H1 (cell line): ENCODE data around the gene GOLIM4. TPM values are rescaled to one million over a fixed set of nuclear protein-coding genes. Genes with fewer than 3 reads are reported as not detected.

Experiments
- CTCF ChIA-PET: fragments of 300-600 bp; sonication (Branson Sonifier 250); formaldehyde crosslinking; loops from one replicate; lab custom pipeline; 2021; ENCODE audit not compliant: partially characterized antibody; lab: Charles Lee
- POLR2A ChIA-PET: fragments of 300-600 bp; sonication (Branson Sonifier 250); formaldehyde crosslinking; loops from one replicate; lab custom pipeline; 2021; ENCODE audit warnings: inconsistent platforms; ENCODE audit not compliant: partially characterized antibody; lab: Charles Lee
- DNase-seq, 2 experiments: peaks; one replicate each; pipeline versions ENCODE4 v3.0.0 to v3.0.0-alpha.2; 2010 to 2022; ENCODE audit warnings: low spot score in 2 of 2, low read depth in 1 of 2, mixed read lengths in 1 of 2
- FAIRE-seq: peaks from 2 replicates; lab custom pipeline; 2011; peaks lifted over from hg19 to GRCh38; lab: Jason Lieb, UNC
- H2AFZ ChIP-seq: 2 replicates; pipeline ENCODE4 v1.8.1; 2012; ENCODE audit warnings: low read length, inconsistent platforms
- H2AK5ac ChIP-seq: 2 replicates; pipeline ENCODE4 v1.6.1; 2013; ENCODE audit warnings: low read depth, low read length
- H2BK120ac ChIP-seq: replicated peaks from 2 replicates; pipeline ENCODE3; 2013; ENCODE audit warnings: low read depth, low read length, inconsistent platforms
- H2BK12ac ChIP-seq: 2 replicates; pipeline ENCODE4 v1.6.1; 2013; ENCODE audit warnings: low read depth, low read length
- H2BK15ac ChIP-seq: 2 replicates; pipeline ENCODE4 v1.6.1; 2013; ENCODE audit warnings: low read length
- H2BK20ac ChIP-seq: 2 replicates; pipeline ENCODE4 v1.6.1; 2013; ENCODE audit warnings: low read length
- H2BK5ac ChIP-seq: 2 replicates; pipeline ENCODE4 v1.6.1; 2013; ENCODE audit warnings: low read depth, low read length
- H3K14ac ChIP-seq: 2 replicates; pipeline ENCODE4 v1.6.1; 2013; ENCODE audit warnings: inconsistent platforms; ENCODE audit not compliant: insufficient read length
- H3K18ac ChIP-seq: 2 replicates; pipeline ENCODE4 v1.6.1; 2013; ENCODE audit warnings: low read length; ENCODE audit errors: extremely low read depth
- H3K23ac ChIP-seq: 2 replicates; pipeline ENCODE4 v1.6.1; 2013; ENCODE audit warnings: inconsistent platforms; ENCODE audit not compliant: insufficient read length
- H3K23me2 ChIP-seq: 2 replicates; pipeline ENCODE4 v1.6.1; 2013; ENCODE audit warnings: low read depth, low read length
- H3K27ac ChIP-seq: 2 replicates; pipeline ENCODE4 v1.6.1; 2011; ENCODE audit warnings: low read depth, low read length, inconsistent platforms
- H3K27me3 ChIP-seq, 4 experiments: replicated peaks in 1 of 4; 1 replicate in 1 of 4; 2 replicates in 3 of 4; pipeline versions ENCODE4 v1.6.1 to v1.8.1; 2011 to 2013; ENCODE audit warnings: low read length in 3 of 4, mild to moderate bottlenecking in 3 of 4, inconsistent platforms in 2 of 4, mixed read lengths in 2 of 4, moderate library complexity in 1 of 4; ENCODE audit not compliant: control insufficient read depth in 3 of 4, insufficient read depth in 3 of 4; ENCODE audit errors: extremely low read depth in 1 of 4
- H3K36me3 ChIP-seq, 4 experiments: 2 replicates each; pipeline versions ENCODE4 v1.6.1 to v1.8.1; 2011 to 2013; ENCODE audit warnings: mild to moderate bottlenecking in 4 of 4, low read length in 3 of 4, moderate library complexity in 2 of 4, control low read depth in 1 of 4, inconsistent platforms in 1 of 4; ENCODE audit not compliant: insufficient read depth in 4 of 4, control insufficient read depth in 2 of 4
- H3K4ac ChIP-seq: replicated peaks from 2 replicates; pipeline ENCODE3; 2013; ENCODE audit warnings: low read length, low read depth, mixed read lengths, inconsistent platforms; ENCODE audit not compliant: insufficient read length
- H3K4me1 ChIP-seq, 4 experiments: replicated peaks in 1 of 4; 1 replicate in 1 of 4; 2 replicates in 3 of 4; pipeline versions ENCODE4 v1.6.1 to v1.8.1; 2011 to 2013; ENCODE audit warnings: low read length in 3 of 4, inconsistent platforms in 2 of 4, mixed read lengths in 1 of 4; ENCODE audit not compliant: insufficient read depth in 4 of 4, control insufficient read depth in 3 of 4
- H3K4me2 ChIP-seq, 2 experiments: 2 replicates each; pipeline versions ENCODE4 v1.6.1 to v1.8.1; 2011 to 2013; ENCODE audit warnings: low read depth in 2 of 2, low read length in 2 of 2, control low read depth in 1 of 2, inconsistent platforms in 1 of 2, mild to moderate bottlenecking in 1 of 2; ENCODE audit not compliant: insufficient read depth in 1 of 2
- H3K4me3 ChIP-seq, 4 experiments: fragments of 200-600, 300-600 bp in 1 of 4; sonication (generic), shearing (Covaris generic), sonication (Bioruptor Twin) in 1 of 4; 2 replicates each; pipeline versions ENCODE4 v1.5.1 to v1.8.1; 2011 to 2016; ENCODE audit warnings: low read length in 4 of 4, low read depth in 3 of 4, control low read depth in 2 of 4, inconsistent platforms in 2 of 4, mild to moderate bottlenecking in 2 of 4, mixed read lengths in 1 of 4, moderate library complexity in 1 of 4; ENCODE audit not compliant: insufficient read depth in 2 of 4; ENCODE audit errors: extremely low read depth in 1 of 4
- H3K56ac ChIP-seq: replicated peaks from 2 replicates; pipeline ENCODE3; 2013; ENCODE audit warnings: low read depth, mild to moderate bottlenecking, mixed read lengths, low read length, inconsistent platforms; ENCODE audit not compliant: insufficient read length
- H3K79me1 ChIP-seq: 2 replicates; pipeline ENCODE4 v1.6.1; 2013; ENCODE audit warnings: low read depth, low read length, control low read depth
- H3K79me2 ChIP-seq, 2 experiments: 2 replicates each; pipeline versions ENCODE4 v1.6.1 to v1.8.1; 2012 to 2013; ENCODE audit warnings: low read length in 2 of 2, mild to moderate bottlenecking in 2 of 2, inconsistent platforms in 1 of 2; ENCODE audit not compliant: insufficient read depth in 2 of 2, control insufficient read depth in 1 of 2
- H3K9ac ChIP-seq, 4 experiments: replicated peaks in 1 of 4; 1 replicate in 1 of 4; 2 replicates in 3 of 4; pipeline versions ENCODE4 v1.6.1 to v1.8.1; 2011 to 2013; ENCODE audit warnings: low read depth in 3 of 4, low read length in 3 of 4, control low read depth in 2 of 4, mild to moderate bottlenecking in 2 of 4, moderate library complexity in 2 of 4, inconsistent platforms in 1 of 4; ENCODE audit errors: extremely low read depth in 1 of 4
- H3K9me3 ChIP-seq, 2 experiments: 2 replicates each; pipeline versions ENCODE4 v1.6.1 to v1.8.1; 2012 to 2013; ENCODE audit warnings: mild to moderate bottlenecking in 2 of 2, moderate library complexity in 2 of 2, control low read depth in 1 of 2, inconsistent platforms in 1 of 2, low read depth in 1 of 2, low read length in 1 of 2, mixed read lengths in 1 of 2; ENCODE audit not compliant: insufficient read depth in 2 of 2
- H4K20me1 ChIP-seq, 2 experiments: replicated peaks in 1 of 2; 2 replicates each; pipeline versions ENCODE3 to v1.8.1; 2011 to 2013; ENCODE audit warnings: inconsistent platforms in 2 of 2, low read length in 2 of 2, mild to moderate bottlenecking in 1 of 2; ENCODE audit not compliant: insufficient read depth in 2 of 2, control insufficient read depth in 1 of 2
- H4K5ac ChIP-seq: 2 replicates; pipeline ENCODE4 v1.6.1; 2013; ENCODE audit warnings: low read length, low read depth, mixed read lengths, inconsistent platforms; ENCODE audit not compliant: insufficient read length
- H4K8ac ChIP-seq: 2 replicates; pipeline ENCODE4 v1.8.0; 2013; ENCODE audit warnings: mild to moderate bottlenecking, moderate library complexity, low read length, inconsistent platforms; ENCODE audit not compliant: insufficient read depth; ENCODE audit errors: extremely low read depth
- H4K91ac ChIP-seq: replicated peaks from 2 replicates; pipeline ENCODE3; 2013; ENCODE audit warnings: low read length, mixed read lengths, inconsistent platforms; ENCODE audit not compliant: insufficient read length
- ASH2L ChIP-seq: fragments of 200-600, 300-600 bp; sonication (generic); IDR thresholded peaks from one replicate; pipeline ENCODE4 v1.7.1; 2017; ENCODE audit warnings: low read length
- BCL11A ChIP-seq, 2 experiments: IDR thresholded peaks; one replicate each; pipeline ENCODE4 v1.6.1; 2011; ENCODE audit warnings: low read depth in 2 of 2, low read length in 2 of 2, mild to moderate bottlenecking in 2 of 2
- BRCA1 ChIP-seq: IDR thresholded peaks from 2 replicates; pipeline ENCODE4 v1.6.1; 2012; ENCODE audit warnings: low read depth, low read length, improper control_type of control experiment
- GABPA ChIP-seq: IDR thresholded peaks from 2 replicates; pipeline ENCODE4 v1.6.1; 2011; ENCODE audit warnings: mild to moderate bottlenecking, low read length, moderate library complexity, borderline replicate concordance; ENCODE audit not compliant: insufficient read depth
- GTF2F1 ChIP-seq: IDR thresholded peaks from 2 replicates; pipeline ENCODE4 v1.6.1; 2012; ENCODE audit warnings: low read depth, low read length, improper control_type of control experiment, borderline replicate concordance
- JUN ChIP-seq: IDR thresholded peaks from 2 replicates; pipeline ENCODE4 v1.6.1; 2011; ENCODE audit warnings: low read depth, mild to moderate bottlenecking, improper control_type of control experiment, low read length
- JUND ChIP-seq: IDR thresholded peaks from 2 replicates; pipeline ENCODE4 v1.6.1; 2011; ENCODE audit warnings: mild to moderate bottlenecking, improper control_type of control experiment, low read length
- POLR2AphosphoS5 ChIP-seq: IDR thresholded peaks from 2 replicates; pipeline ENCODE4 v1.6.1; 2011; ENCODE audit warnings: low read depth, low read length
- POU5F1 ChIP-seq: IDR thresholded peaks from 2 replicates; pipeline ENCODE4 v1.6.1; 2011; ENCODE audit warnings: low read depth, mild to moderate bottlenecking, low read length, moderate library complexity
- RBBP5 ChIP-seq: IDR thresholded peaks from 2 replicates; pipeline ENCODE4 v1.7.1; 2012; ENCODE audit warnings: low read depth, mild to moderate bottlenecking, inconsistent platforms, low read length, moderate library complexity, borderline replicate concordance
- RFX5 ChIP-seq: IDR thresholded peaks from 2 replicates; pipeline ENCODE4 v1.6.1; 2011; ENCODE audit warnings: low read depth, low read length, improper control_type of control experiment, borderline replicate concordance
- RNF2 ChIP-seq: fragments of 200-900, 300-1000 bp; sonication (generic); IDR thresholded peaks from 2 replicates; pipeline ENCODE4 v1.7.1; 2016; ENCODE audit warnings: borderline replicate concordance, low read depth, mild to moderate bottlenecking, antibody characterized with exemption, low read length; ENCODE audit not compliant: poor library complexity, severe bottlenecking; ENCODE audit errors: missing control alignments
- RXRA ChIP-seq: IDR thresholded peaks from 2 replicates; pipeline ENCODE4 v1.6.1; 2011; ENCODE audit warnings: low read depth, mild to moderate bottlenecking, low read length, moderate library complexity; ENCODE audit not compliant: insufficient read depth
- SP4 ChIP-seq: IDR thresholded peaks from 2 replicates; pipeline ENCODE4 v1.6.1; 2012; ENCODE audit warnings: low read length, inconsistent platforms
- TAF7 ChIP-seq: optimal IDR thresholded peaks from 2 replicates; pipeline ENCODE3; 2011; ENCODE audit warnings: low read depth, mild to moderate bottlenecking, inconsistent platforms, low read length, moderate library complexity, borderline replicate concordance
- TBP ChIP-seq: IDR thresholded peaks from 2 replicates; pipeline ENCODE4 v1.6.1; 2011; ENCODE audit warnings: low read depth, low read length, improper control_type of control experiment
- ZNF274 ChIP-seq: IDR thresholded peaks from 2 replicates; pipeline ENCODE4 v1.7.0; 2012; ENCODE audit warnings: low read length, borderline replicate concordance; ENCODE audit errors: extremely low read depth
- polyA plus RNA-seq, 7 experiments: library from polyadenylated mRNA; depleted of rRNA in 3 of 7; stranded (reverse) in 5 of 7; unstranded in 2 of 7; fragments of >200 nt in 5 of 7; fragments of 200-250 nt in 2 of 7; gene quantifications; 1 replicate in 5 of 7; 2 replicates in 1 of 7; 4 replicates in 1 of 7; pipeline versions ENCODE4 v1.2.1 to v1.2.3, GENCODE V29; 2011 to 2013; ENCODE audit warnings: missing spikeins in 2 of 7, mixed read lengths in 2 of 7
- total RNA-seq: library from RNA; stranded (reverse); fragmentation: NEBNext Ultra II Directional; extraction: Animal tissue kit (Norgen Biotek cat#: 25700); gene quantifications from 2 replicates; pipeline ENCODE4 v1.2.1, GENCODE V29; 2021

The GOLIM4 gene
- total and polyA plus RNA-seq, 2 of the 8 experiments (the other 6 are each of a cell fraction or from before 2014, with no cell fraction given): 5.6 to 29.7 TPM

GRCh38 chr3:168066882-168067281 lies 28.8 kb downstream of the GOLIM4 start:
- no peak overlapping the region for H2BK12ac ChIP-seq
- no peak overlapping the region for H3K14ac ChIP-seq
- no peak overlapping the region for H2AFZ ChIP-seq
- H3K4me1 ChIP-seq: peaks cover 0 to 3% (median 1%) of the 10 kb centered on the region in 4 experiments; a peak in 3 of 7 replicates
- H4K8ac ChIP-seq: no peak overlapping the region
- H2BK15ac ChIP-seq: no peak overlapping the region
- no peak overlapping the region for H3K4me3 ChIP-seq
- no peak overlapping the region for H3K27ac ChIP-seq
- H4K5ac ChIP-seq: no peak overlapping the region
- FAIRE-seq (no peak), DNase-seq (no peak)
- H2BK5ac ChIP-seq: no peak overlapping the region
- 0 out of 4 replicates have a peak, but pooled peaks cover 0 to 4% of the 10 kb centered on the region in 2 experiments for H3K79me2 ChIP-seq
- no peak overlapping the region for H2AK5ac ChIP-seq
- H3K27me3 ChIP-seq: no peaks in the 10 kb centered on the region
- H3K36me3 ChIP-seq: no peaks in the 10 kb centered on the region
- H3K18ac ChIP-seq: no peak overlapping the region
- H2BK20ac ChIP-seq: no peak overlapping the region
- no peak overlapping the region for H4K91ac ChIP-seq
- no peaks in the 10 kb centered on the region for H4K20me1 ChIP-seq
- no peak overlapping the region for H3K9ac ChIP-seq
- ChIA-PET CTCF (no interaction called here), POLR2A (no interaction called here)
- no peak overlapping the region for H3K4ac ChIP-seq
- no peak overlapping the region for H3K4me2 ChIP-seq
- no peak overlapping the region for H2BK120ac ChIP-seq
- no peaks in the 10 kb centered on the region for H3K9me3 ChIP-seq
- no peaks in the 10 kb centered on the region for H3K23me2 ChIP-seq
- H3K56ac ChIP-seq: no peak overlapping the region
- no peaks in the 10 kb centered on the region for H3K79me1 ChIP-seq
- H3K23ac ChIP-seq: no peak overlapping the region
- TF ChIP-seq ZNF274: no peak
- TF ChIP-seq JUN: no peak
- TF ChIP-seq RBBP5: no peak
- TF ChIP-seq POLR2AphosphoS5: no peak
- no peak for TF ChIP-seq JUND
- no peak for TF ChIP-seq POU5F1
- no peak for TF ChIP-seq BCL11A (IDR thresholded peaks at IDR 0.05; ENCODE audit: low read depth in 2 of 2, low read length in 2 of 2)
- TF ChIP-seq SP4: no peak
- no peak for TF ChIP-seq GTF2F1
- no peak for TF ChIP-seq ASH2L
- no peak for TF ChIP-seq GABPA
- no peak for TF ChIP-seq BRCA1
- no peak for TF ChIP-seq RNF2
- TF ChIP-seq TAF7: no peak
- TF ChIP-seq TBP: no peak
- no peak for TF ChIP-seq RXRA
- TF ChIP-seq RFX5: no peak
